Panc1 (cell line): ENCODE results near the gene MAST4.

Experiments used
- CTCF ChIP-seq: fragments of 450-650 bp; IDR thresholded peaks from 2 replicates; pipeline ENCODE4 v1.5.1; 2017; ENCODE audit warnings: mild to moderate bottlenecking
- SIN3A ChIP-seq: IDR thresholded peaks from 2 replicates; pipeline ENCODE4 v1.6.1; 2012; ENCODE audit warnings: low read depth, mild to moderate bottlenecking, low read length, moderate library complexity, borderline replicate concordance; ENCODE audit not compliant: insufficient read depth
- TF ChIP-seq, protein P1 (sequence below), 2 experiments: IDR thresholded peaks; 2 replicates each; pipeline ENCODE4 v1.6.1; 2011 to 2012; ENCODE audit warnings: low read depth in 2 of 2, control low read depth in 1 of 2, low read length in 1 of 2, mild to moderate bottlenecking in 1 of 2, moderate library complexity in 1 of 2; ENCODE audit not compliant: insufficient read depth in 1 of 2

- no peak for TF ChIP-seq SIN3A
- no peak for TF ChIP-seq CTCF
- TF ChIP-seq, protein P1, sequence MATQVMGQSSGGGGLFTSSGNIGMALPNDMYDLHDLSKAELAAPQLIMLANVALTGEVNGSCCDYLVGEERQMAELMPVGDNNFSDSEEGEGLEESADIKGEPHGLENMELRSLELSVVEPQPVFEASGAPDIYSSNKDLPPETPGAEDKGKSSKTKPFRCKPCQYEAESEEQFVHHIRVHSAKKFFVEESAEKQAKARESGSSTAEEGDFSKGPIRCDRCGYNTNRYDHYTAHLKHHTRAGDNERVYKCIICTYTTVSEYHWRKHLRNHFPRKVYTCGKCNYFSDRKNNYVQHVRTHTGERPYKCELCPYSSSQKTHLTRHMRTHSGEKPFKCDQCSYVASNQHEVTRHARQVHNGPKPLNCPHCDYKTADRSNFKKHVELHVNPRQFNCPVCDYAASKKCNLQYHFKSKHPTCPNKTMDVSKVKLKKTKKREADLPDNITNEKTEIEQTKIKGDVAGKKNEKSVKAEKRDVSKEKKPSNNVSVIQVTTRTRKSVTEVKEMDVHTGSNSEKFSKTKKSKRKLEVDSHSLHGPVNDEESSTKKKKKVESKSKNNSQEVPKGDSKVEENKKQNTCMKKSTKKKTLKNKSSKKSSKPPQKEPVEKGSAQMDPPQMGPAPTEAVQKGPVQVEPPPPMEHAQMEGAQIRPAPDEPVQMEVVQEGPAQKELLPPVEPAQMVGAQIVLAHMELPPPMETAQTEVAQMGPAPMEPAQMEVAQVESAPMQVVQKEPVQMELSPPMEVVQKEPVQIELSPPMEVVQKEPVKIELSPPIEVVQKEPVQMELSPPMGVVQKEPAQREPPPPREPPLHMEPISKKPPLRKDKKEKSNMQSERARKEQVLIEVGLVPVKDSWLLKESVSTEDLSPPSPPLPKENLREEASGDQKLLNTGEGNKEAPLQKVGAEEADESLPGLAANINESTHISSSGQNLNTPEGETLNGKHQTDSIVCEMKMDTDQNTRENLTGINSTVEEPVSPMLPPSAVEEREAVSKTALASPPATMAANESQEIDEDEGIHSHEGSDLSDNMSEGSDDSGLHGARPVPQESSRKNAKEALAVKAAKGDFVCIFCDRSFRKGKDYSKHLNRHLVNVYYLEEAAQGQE (IDR thresholded peaks at IDR 0.05; ENCODE audit: insufficient read depth in 1 of 2, low read depth in 2 of 2, low read length in 1 of 2), result no peak
These were observed 106.2 kb downstream of the MAST4 start for GRCh38 chr5:66702426-66702825.
